ENCODE measurements around the gene PKDREJ. TPM values are rescaled to one million over a fixed set of nuclear protein-coding genes. Genes with fewer than 3 reads are reported as not detected.
A peak's percentile ranks its signal among the peaks of the same experiment; 100 is the strongest.

Gene PKDREJ
- total RNA-seq, 1 experiment from 2014 or later = not detected

DNA sequence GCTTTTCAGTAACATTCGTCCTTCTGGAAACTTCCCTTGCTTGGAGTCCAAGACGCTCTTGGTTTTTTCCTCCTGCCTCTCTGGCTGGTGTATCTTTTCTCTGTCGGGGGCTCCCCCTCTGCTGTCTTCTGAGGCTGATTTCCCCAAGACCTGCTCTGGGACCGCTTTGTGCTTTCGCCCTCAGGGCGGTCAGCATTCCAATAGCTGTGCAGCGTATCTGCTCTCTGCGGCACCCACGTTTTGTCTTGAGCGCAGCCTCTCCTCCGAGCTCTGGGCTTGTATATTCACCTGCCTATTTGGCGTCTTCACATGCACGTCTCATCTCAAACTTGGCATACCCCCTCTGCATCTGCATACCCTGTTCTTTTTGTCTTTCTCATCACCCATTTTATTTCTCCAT is 36.0 kb upstream of the PKDREJ start (continued):
- TF ChIP-seq POLR2AphosphoS5 (IDR thresholded peaks at IDR 0.05; ENCODE audit: low read depth, low read length) (no peak), YY1 (IDR thresholded peaks at IDR 0.05; ENCODE audit: extremely low read depth, insufficient replicate concordance, low read depth, low read length) (no peak), POLR2A (IDR thresholded peaks at IDR 0.05; ENCODE audit: borderline replicate concordance, extremely low read depth, insufficient read depth, insufficient read length) (no peak)

DNA sequence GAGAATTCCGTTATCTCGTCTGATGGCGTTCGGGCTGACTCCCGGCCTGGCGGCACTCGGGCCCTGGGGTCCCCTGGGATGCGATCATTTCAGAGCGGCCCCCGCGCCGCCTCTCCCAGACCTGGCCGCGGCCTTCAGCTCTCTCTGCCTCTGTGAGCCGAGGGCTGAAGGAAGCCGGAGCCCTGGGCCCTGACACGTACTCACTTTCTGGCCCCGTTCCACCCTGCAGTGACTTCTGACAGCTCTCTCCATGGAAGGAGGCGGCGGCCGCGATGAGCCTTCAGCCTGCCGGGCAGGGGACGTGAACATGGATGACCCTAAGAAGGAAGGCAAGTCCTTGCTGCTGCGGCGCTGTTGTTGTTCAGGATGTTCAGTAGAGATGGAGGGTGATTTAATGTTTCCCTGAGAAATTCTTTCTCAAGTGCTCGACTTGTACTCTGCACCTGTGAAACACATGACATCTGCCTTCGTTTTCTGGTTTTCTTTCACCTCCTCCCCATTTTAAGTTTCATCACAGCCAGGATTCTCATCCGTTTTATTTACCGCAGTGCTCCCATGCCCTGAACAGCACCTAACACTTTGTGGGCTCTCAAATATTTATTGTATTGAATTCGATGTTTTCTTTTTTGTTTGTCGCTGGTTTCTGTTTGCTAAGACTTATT is 34.1 kb upstream of the PKDREJ start:
- H3K9me2 ChIP-seq (ENCODE audit: insufficient read depth) = no peaks in the 10 kb centered on the region
- peaks cover 48% of the 10 kb centered on the region for H3K79me2 ChIP-seq (ENCODE audit: insufficient read depth, low read length)
- TF ChIP-seq, protein P1, sequence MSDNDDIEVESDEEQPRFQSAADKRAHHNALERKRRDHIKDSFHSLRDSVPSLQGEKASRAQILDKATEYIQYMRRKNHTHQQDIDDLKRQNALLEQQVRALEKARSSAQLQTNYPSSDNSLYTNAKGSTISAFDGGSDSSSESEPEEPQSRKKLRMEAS (IDR thresholded peaks at IDR 0.05) = no peak
- TF ChIP-seq, protein P2, sequence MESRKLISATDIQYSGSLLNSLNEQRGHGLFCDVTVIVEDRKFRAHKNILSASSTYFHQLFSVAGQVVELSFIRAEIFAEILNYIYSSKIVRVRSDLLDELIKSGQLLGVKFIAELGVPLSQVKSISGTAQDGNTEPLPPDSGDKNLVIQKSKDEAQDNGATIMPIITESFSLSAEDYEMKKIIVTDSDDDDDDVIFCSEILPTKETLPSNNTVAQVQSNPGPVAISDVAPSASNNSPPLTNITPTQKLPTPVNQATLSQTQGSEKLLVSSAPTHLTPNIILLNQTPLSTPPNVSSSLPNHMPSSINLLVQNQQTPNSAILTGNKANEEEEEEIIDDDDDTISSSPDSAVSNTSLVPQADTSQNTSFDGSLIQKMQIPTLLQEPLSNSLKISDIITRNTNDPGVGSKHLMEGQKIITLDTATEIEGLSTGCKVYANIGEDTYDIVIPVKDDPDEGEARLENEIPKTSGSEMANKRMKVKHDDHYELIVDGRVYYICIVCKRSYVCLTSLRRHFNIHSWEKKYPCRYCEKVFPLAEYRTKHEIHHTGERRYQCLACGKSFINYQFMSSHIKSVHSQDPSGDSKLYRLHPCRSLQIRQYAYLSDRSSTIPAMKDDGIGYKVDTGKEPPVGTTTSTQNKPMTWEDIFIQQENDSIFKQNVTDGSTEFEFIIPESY (IDR thresholded peaks at IDR 0.05; ENCODE audit: extremely low read depth, insufficient replicate concordance, low read length) = no peak
- TF ChIP-seq, protein P3, sequence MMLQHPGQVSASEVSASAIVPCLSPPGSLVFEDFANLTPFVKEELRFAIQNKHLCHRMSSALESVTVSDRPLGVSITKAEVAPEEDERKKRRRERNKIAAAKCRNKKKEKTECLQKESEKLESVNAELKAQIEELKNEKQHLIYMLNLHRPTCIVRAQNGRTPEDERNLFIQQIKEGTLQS (IDR thresholded peaks at IDR 0.05) = no peak
- TF ChIP-seq TCF7L2 (IDR thresholded peaks at IDR 0.05; ENCODE audit: borderline replicate concordance, extremely low read depth, insufficient read depth, insufficient read length) = no peak
- no peak for TF ChIP-seq JUND (IDR thresholded peaks at IDR 0.05)
- TF ChIP-seq ZFX (IDR thresholded peaks at IDR 0.05) = peak; percentile 13; the same call in 1 of the 2 replicates
- no peak for DNase-seq (ENCODE audit: low read depth, low spot score)
- H3K27me3 ChIP-seq (ENCODE audit: insufficient read depth, low read length) = no peaks in the 10 kb centered on the region
- peak; percentile 30 for ATAC-seq
- TSS peak; percentile 61 for BruUV-seq (replicated peaks)
- ChIA-PET POLR2A (no interaction called here), CTCF (no interaction called here), RAD21 (ENCODE audit: low non-redundant PET in 1 of 2, low total read pairs in 2 of 2, uncharacterized antibody in 2 of 2, unreplicated experiment in 2 of 2) (no interaction called here)
- no peak overlapping the region for H2AFZ ChIP-seq (ENCODE audit: low read depth, low read length, poor library complexity, severe bottlenecking)
- intact Hi-C loops (cut with micrococcal nuclease) = loop anchor here (5.0 kb wide), 1 partner anchor 175 kb away; no protein-coding TSS in a partner anchor
- H3K4me1 ChIP-seq (ENCODE audit: control insufficient read depth in 1 of 2, insufficient read depth in 2 of 2, low read length in 2 of 2) = peaks cover 12 to 21% of the 10 kb centered on the region in 2 experiments; a peak in 3 of 4 replicates
- H3K9ac ChIP-seq (ENCODE audit: low read length) = peak overlapping the region; percentile 73
- H4K20me1 ChIP-seq (ENCODE audit: insufficient read depth) = no peaks in the 10 kb centered on the region
- peak overlapping the region; percentile 91 for H3K4me2 ChIP-seq (ENCODE audit: low read length)
- H3K9me3 ChIP-seq (ENCODE audit: control insufficient read depth in 1 of 2, insufficient read depth in 1 of 2, low read depth in 1 of 2, low read length in 2 of 2) = no peaks in the 10 kb centered on the region
- peaks cover 12 to 30% of the 10 kb centered on the region in 2 experiments; a peak in 3 of 4 replicates for H3K36me3 ChIP-seq (ENCODE audit: control insufficient read depth in 1 of 2, insufficient read depth in 2 of 2, low read length in 2 of 2)
- H3K27ac ChIP-seq (ENCODE audit: low read depth, low read length) = peak overlapping the region; percentile 86
- peak overlapping the region; percentile 83 to 95 for H3K4me3 ChIP-seq (replicated peaks in 1 of 2; ENCODE audit: low read depth in 1 of 2, low read length in 2 of 2)
